HepG2 (cell line): Measurements from ENCODE around the gene NAV1. TPM values are rescaled to one million over a fixed set of nuclear protein-coding genes. Genes with fewer than 3 reads are reported as not detected.

Experiments used
- ATAC-seq: fragments of 200-7000 bp; cut with Tn5 transposase; 3 replicates; pipeline ENCODE4 v1.9.1; 2020; ENCODE audit warnings: mild to moderate bottlenecking, moderate library complexity
- BruUV-seq: library from RNA; stranded (reverse); fragments of 400-500 nt; replicated peaks from 2 replicates; lab custom pipeline; 2021; lab: Mats Ljungman, UMichigan
- CTCF ChIA-PET: fragments of 300-600 bp; formaldehyde crosslinking; extraction: SDS; loops from one replicate; lab custom pipeline; 2021; ENCODE audit warnings: low total read pairs, inconsistent platforms, low intra/inter-chr PET ratio; lab: Yijun Ruan, JAX
- POLR2A ChIA-PET: fragments of 350-600 bp; sonication (Branson Sonifier 250); formaldehyde crosslinking; loops from one replicate; lab custom pipeline; 2020; ENCODE audit warnings: antibody characterized with exemption, inconsistent platforms; lab: Yijun Ruan, JAX
- DNase-seq: peaks from one replicate; pipeline ENCODE4 v3.0.0-alpha.2; 2015; ENCODE audit warnings: low spot score
- FAIRE-seq: peaks from 3 replicates; lab custom pipeline; 2011; peaks lifted over from hg19 to GRCh38; lab: Jason Lieb, UNC
- H2AFZ ChIP-seq: one replicate; pipeline ENCODE4 v1.6.1; 2011; ENCODE audit warnings: low read length, inconsistent platforms
- H3K27ac ChIP-seq: fragments of 300-600 bp; 3 replicates; pipeline ENCODE4 v1.8.0; 2011; ENCODE audit warnings: mixed run types, mild to moderate bottlenecking, mixed read lengths, low read length, inconsistent platforms; ENCODE audit not compliant: insufficient read depth; ENCODE audit errors: extremely low read length
- H3K27me3 ChIP-seq, 2 experiments: fragments of 200-600 bp in 1 of 2; 2 replicates in 1 of 2; 3 replicates in 1 of 2; pipeline versions ENCODE4 v1.6.0 to v1.8.0; 2011; ENCODE audit warnings: low read length in 2 of 2, mild to moderate bottlenecking in 2 of 2, moderate library complexity in 2 of 2, inconsistent platforms in 1 of 2; ENCODE audit not compliant: insufficient read depth in 2 of 2, control insufficient read depth in 1 of 2
- H3K36me3 ChIP-seq, 2 experiments: fragments of 200-600 bp in 1 of 2; replicated peaks in 1 of 2; 2 replicates in 1 of 2; 3 replicates in 1 of 2; pipeline versions ENCODE4 v1.5.1 to v1.8.0; 2011; ENCODE audit warnings: low read length in 2 of 2, inconsistent platforms in 1 of 2; ENCODE audit not compliant: insufficient read depth in 2 of 2, control insufficient read depth in 1 of 2
- H3K4me1 ChIP-seq: 2 replicates; pipeline ENCODE4 v1.5.1; 2012; ENCODE audit warnings: low read length, inconsistent platforms; ENCODE audit not compliant: insufficient read depth
- H3K4me2 ChIP-seq: 2 replicates; pipeline ENCODE4 v1.6.0; 2011; ENCODE audit warnings: low read depth, low read length, inconsistent platforms
- H3K4me3 ChIP-seq, 3 experiments: fragments of 200-600 bp in 1 of 3; sonication (generic), shearing (Covaris generic) in 1 of 3; replicated peaks in 1 of 3; 2 replicates each; pipeline ENCODE4 v1.5.1; 2011 to 2016; ENCODE audit warnings: low read length in 3 of 3, inconsistent platforms in 2 of 3, low read depth in 2 of 3, mild to moderate bottlenecking in 2 of 3, control low read depth in 1 of 3, mixed read lengths in 1 of 3; ENCODE audit not compliant: insufficient read depth in 1 of 3
- H3K79me2 ChIP-seq: one replicate; pipeline ENCODE4 v1.6.1; 2011; ENCODE audit warnings: low read length, inconsistent platforms; ENCODE audit not compliant: insufficient read depth
- H3K9ac ChIP-seq: 2 replicates; pipeline ENCODE4 v1.6.0; 2011; ENCODE audit warnings: mild to moderate bottlenecking, low read depth, low read length, inconsistent platforms; ENCODE audit not compliant: insufficient read depth
- H3K9me3 ChIP-seq: 2 replicates; pipeline ENCODE4 v1.5.1; 2012; ENCODE audit warnings: mild to moderate bottlenecking, low read length
- H4K20me1 ChIP-seq: 2 replicates; pipeline ENCODE4 v1.6.0; 2011; ENCODE audit warnings: inconsistent platforms, mild to moderate bottlenecking, low read length, moderate library complexity; ENCODE audit not compliant: insufficient read depth
- AHDC1 ChIP-seq: sonication (generic); formaldehyde crosslinking; IDR thresholded peaks from 2 replicates; pipeline ENCODE4 v1.5.1; 2020; ENCODE audit warnings: mild to moderate bottlenecking, missing genetic modification reagents, borderline replicate concordance
- ATM ChIP-seq: fragments of 450-650 bp; IDR thresholded peaks from 2 replicates; pipeline ENCODE4 v1.7.1; 2017; ENCODE audit warnings: mild to moderate bottlenecking, borderline replicate concordance
- CREM ChIP-seq, 2 experiments: sonication (generic) in 1 of 2; formaldehyde crosslinking in 1 of 2; IDR thresholded peaks; 2 replicates each; pipeline versions ENCODE4 v1.4.0 to v1.6.1; 2016 to 2020; ENCODE audit warnings: antibody characterized with exemption in 1 of 2, mild to moderate bottlenecking in 1 of 2, missing genetic modification reagents in 1 of 2
- MEIS1 ChIP-seq: sonication (generic); formaldehyde crosslinking; IDR thresholded peaks from 2 replicates; pipeline ENCODE4 v1.9.0; 2021; ENCODE audit warnings: mild to moderate bottlenecking, missing genetic modification reagents, moderate library complexity, borderline replicate concordance
- MXD1 ChIP-seq: sonication (generic); formaldehyde crosslinking; IDR thresholded peaks from 2 replicates; pipeline ENCODE4 v1.4.0; 2020; ENCODE audit warnings: mild to moderate bottlenecking, missing genetic modification reagents
- NAIF1 ChIP-seq: sonication (generic); formaldehyde crosslinking; IDR thresholded peaks from 2 replicates; pipeline ENCODE4 v1.5.0; 2020; ENCODE audit warnings: mild to moderate bottlenecking, missing genetic modification reagents, borderline replicate concordance
- SIX1 ChIP-seq: sonication (generic); formaldehyde crosslinking; IDR thresholded peaks from 2 replicates; pipeline ENCODE4 v1.4.0; 2020; ENCODE audit warnings: missing genetic modification reagents, borderline replicate concordance
- ZFP36L1 ChIP-seq: sonication (generic); formaldehyde crosslinking; IDR thresholded peaks from 2 replicates; pipeline ENCODE4 v1.8.0; 2022; ENCODE audit warnings: mild to moderate bottlenecking, missing genetic modification reagents, moderate library complexity
- ZNF138 ChIP-seq: sonication (generic); formaldehyde crosslinking; IDR thresholded peaks from 2 replicates; pipeline ENCODE4 v1.5.0; 2020; ENCODE audit warnings: mild to moderate bottlenecking, low read depth, missing genetic modification reagents
- ZNF687 ChIP-seq: sonication (generic); formaldehyde crosslinking; IDR thresholded peaks from 2 replicates; pipeline ENCODE4 v1.5.1; 2020; ENCODE audit warnings: mild to moderate bottlenecking, missing genetic modification reagents, moderate library complexity
- WGBS: methylation state at CpG from one replicate; pipeline ENCODE4 v1.1.6; 2017; ENCODE audit warnings: low lambda C conversion rate; 5-methylcytosine and 5-hydroxymethylcytosine counted together
- in situ Hi-C: cut with HindIII; loops from 2 replicates; pipeline ENCODE4 v1.10.0; 2017; ENCODE audit warnings: low pct_unique_long_range_greater_than_20kb; ENCODE audit not compliant: extremely low pct_ligation_motif_present
- intact Hi-C: fragments of 100-400 bp; cut with micrococcal nuclease; formaldehyde crosslinking; loops from one replicate; pipeline ENCODE4 v1.10.0; 2022; ENCODE audit not compliant: unreplicated experiment
- polyA plus RNA-seq, 8 experiments: library from polyadenylated mRNA; depleted of rRNA in 3 of 8; stranded (reverse) in 7 of 8; unstranded in 1 of 8; fragments of >200 nt; fragmentation: Illumina TruSeq in 4 of 8; extraction: Trizol in 4 of 8; gene quantifications; 2 replicates each; pipeline versions ENCODE4 v1.2.1 to v1.2.3, GENCODE V29; 2011 to 2016; ENCODE audit warnings: low read depth in 4 of 8, missing spikeins in 1 of 8, mixed read lengths in 1 of 8; ENCODE audit not compliant: insufficient read depth in 1 of 8
- total RNA-seq, 5 experiments: library from RNA; depleted of rRNA; stranded (reverse); fragments of >200 nt; fragmentation: Illumina TruSeq; extraction: Trizol; gene quantifications; 2 replicates each; pipeline ENCODE4 v1.2.3, GENCODE V29; 2016; ENCODE audit warnings: low read depth in 1 of 5

NAV1 gene
- total and polyA plus RNA-seq, 2 of the 13 experiments (the other 11 are each of a cell fraction or from before 2014, with no cell fraction given) = not detected

GRCh38 chr1:201573030-201573429 is 34.1 kb downstream of the NAV1 start (continued):
- TF ChIP-seq ZNF687 (CRISPR knock-in tag) = no peak

- no peak overlapping the region for H2AFZ ChIP-seq
- no peaks in the 10 kb centered on the region for H4K20me1 ChIP-seq
- H3K4me1 ChIP-seq = no peaks in the 10 kb centered on the region
- BruUV-seq = no TSS peak
- FAIRE-seq = no peak
- POLR2A ChIA-PET = interaction anchor here (0.7 kb wide), 1 partner anchor 137 kb away, joined by 3 read pairs; no protein-coding TSS in a partner anchor
- intact Hi-C loops = no loop called here
- H3K27ac ChIP-seq = no peak overlapping the region
- no peaks in the 10 kb centered on the region for H3K36me3 ChIP-seq
- no peak overlapping the region for H3K4me2 ChIP-seq
- no peaks in the 10 kb centered on the region for H3K9me3 ChIP-seq
- H3K9ac ChIP-seq = no peak overlapping the region
- no peak for ATAC-seq
- H3K27me3 ChIP-seq = peaks cover 5 to 22% of the 10 kb centered on the region in 2 experiments; a peak in 3 of 5 replicates
- H3K4me3 ChIP-seq = no peak overlapping the region
- CTCF ChIA-PET = no interaction called here
- H3K79me2 ChIP-seq = no peaks in the 10 kb centered on the region
- WGBS = 9% methylated on average over 6 of the region's 6 CpGs
- in situ Hi-C loops = no loop called here
- DNase-seq = no peak
- TF ChIP-seq MEIS1 (no peak), ZFP36L1 (CRISPR knock-in tag) (no peak), ATM (no peak), AHDC1 (no peak), MXD1 (no peak), SIX1 (no peak), ZNF138 (CRISPR knock-in tag) (no peak), CREM (IDR thresholded peaks at IDR 0.05) (no peak), CREM (CRISPR knock-in tag; IDR thresholded peaks at IDR 0.05) (no peak), NAIF1 (no peak)
Measured at GRCh38 chr1:201573923-201574322, 35.0 kb downstream of the NAV1 start.
